GM23248 (cell line): ENCODE results near the gene TUBGCP6. TPM values are rescaled to one million over a fixed set of nuclear protein-coding genes. Genes with fewer than 3 reads are reported as not detected.

ENCODE experiments used
- DNase-seq: peaks from one replicate; pipeline ENCODE4 v3.0.0-alpha.2; 2015
- H2AFZ ChIP-seq: fragments of 200-600 bp; sonication (generic); 2 replicates; pipeline ENCODE4 v1.6.1; 2016; ENCODE audit warnings: antibody characterized with exemption
- H3F3A ChIP-seq: fragments of 200-600 bp; sonication (generic); 2 replicates; pipeline ENCODE4 v1.6.1; 2016; ENCODE audit warnings: mild to moderate bottlenecking, antibody characterized with exemption, mixed run types; ENCODE audit not compliant: insufficient read depth
- H3K27ac ChIP-seq: fragments of 200-600 bp; sonication (generic); 2 replicates; pipeline ENCODE4 v1.5.1; 2016; ENCODE audit warnings: mild to moderate bottlenecking
- H3K27me3 ChIP-seq: fragments of 200-600 bp; sonication (generic); replicated peaks from 2 replicates; pipeline ENCODE4 v1.6.1; 2016; ENCODE audit warnings: mild to moderate bottlenecking; ENCODE audit not compliant: insufficient read depth
- H3K36me3 ChIP-seq: fragments of 200-600 bp; sonication (generic); 2 replicates; pipeline ENCODE4 v1.6.1; 2016; ENCODE audit warnings: low read depth, mild to moderate bottlenecking
- H3K4me1 ChIP-seq: fragments of 200-600 bp; sonication (generic); 2 replicates; pipeline ENCODE4 v1.6.1; 2016; ENCODE audit warnings: mild to moderate bottlenecking; ENCODE audit not compliant: insufficient read depth
- H3K4me2 ChIP-seq: fragments of 200-600 bp; sonication (generic); one replicate; pipeline ENCODE4 v1.6.1; 2016; ENCODE audit warnings: mild to moderate bottlenecking; ENCODE audit not compliant: unreplicated experiment
- H3K4me3 ChIP-seq: fragments of 200-600 bp; sonication (generic); 2 replicates; pipeline ENCODE4 v1.5.1; 2016; ENCODE audit warnings: mild to moderate bottlenecking
- H3K79me2 ChIP-seq: fragments of 200-600 bp; sonication (generic); 2 replicates; pipeline ENCODE4 v1.6.1; 2016; ENCODE audit warnings: mild to moderate bottlenecking; ENCODE audit not compliant: insufficient read depth
- H3K9ac ChIP-seq: fragments of 200-600 bp; sonication (generic); 2 replicates; pipeline ENCODE4 v1.6.1; 2016; ENCODE audit warnings: mild to moderate bottlenecking
- H3K9me2 ChIP-seq: fragments of 200-600 bp; sonication (generic); 2 replicates; pipeline ENCODE4 v1.6.1; 2016; ENCODE audit warnings: mixed run types, mild to moderate bottlenecking, moderate library complexity; ENCODE audit not compliant: insufficient read depth
- H3K9me3 ChIP-seq: fragments of 200-600 bp; sonication (generic); one replicate; pipeline ENCODE4 v1.6.1; 2017; ENCODE audit warnings: low read depth
- H4K20me1 ChIP-seq: fragments of 200-600 bp; sonication (generic); 2 replicates; pipeline ENCODE4 v1.6.0; 2016; ENCODE audit not compliant: insufficient read depth
- EZH2 ChIP-seq: fragments of 200-600 bp; sonication (generic); IDR thresholded peaks from 2 replicates; pipeline ENCODE4 v1.6.1; 2018; ENCODE audit warnings: antibody characterized with exemption, mild to moderate bottlenecking; ENCODE audit not compliant: insufficient read depth, poor library complexity, severe bottlenecking
- EZH2phosphoT487 ChIP-seq: fragments of 200-600 bp; sonication (generic); IDR thresholded peaks from 2 replicates; pipeline ENCODE4 v1.6.1; 2018; ENCODE audit warnings: antibody characterized with exemption, moderate library complexity, mild to moderate bottlenecking, low read depth; ENCODE audit not compliant: insufficient read depth
- WGBS, 2 experiments: methylation state at CpG; one replicate each; pipeline ENCODE4 v1.1.6; 2015 to 2017; ENCODE audit warnings: low lambda C conversion rate in 2 of 2, low coverage in 1 of 2; ENCODE audit errors: missing lambda C conversion rate in 2 of 2; 5-methylcytosine and 5-hydroxymethylcytosine counted together
- in situ Hi-C: fragments of 300-500 bp; cut with MboI; formaldehyde crosslinking; loops from 2 replicates; pipeline ENCODE4 v1.15.0; 2020
- polyA plus RNA-seq: library from polyadenylated mRNA; unstranded; fragments of >200 nt; fragmentation: Nextera tagmentation; extraction: Ambion mirVana; gene quantifications from 2 replicates; pipeline ENCODE4 v1.2.1, GENCODE V29; 2016
- total RNA-seq: library from RNA; depleted of rRNA; stranded (reverse); fragments of >200 nt; shearing (Covaris generic); gene quantifications from 2 replicates; pipeline ENCODE4 v1.2.3, GENCODE V29; 2014

TUBGCP6 gene
- total and polyA plus RNA-seq, 2 experiments from 2014 or later = 16.6 to 32.0 TPM

GRCh38 chr22:50215297-50216054, 29.3 kb downstream of the TUBGCP6 start:
- no peak overlapping the region for H3K4me2 ChIP-seq
- no peaks in the 10 kb centered on the region; the same call in 1 of the 2 replicates for H4K20me1 ChIP-seq
- H3K79me2 ChIP-seq = peaks cover 40% of the 10 kb centered on the region
- H2AFZ ChIP-seq = no peak overlapping the region
- no peak overlapping the region for H3K9ac ChIP-seq
- no peaks in the 10 kb centered on the region for H3K4me1 ChIP-seq
- no peak overlapping the region for H3K4me3 ChIP-seq
- TF ChIP-seq EZH2phosphoT487 = no peak
- TF ChIP-seq EZH2 = no peak
- in situ Hi-C loops = no loop called here
- no peak for DNase-seq
- H3K36me3 ChIP-seq = 0 out of 2 replicates have a peak, but pooled peaks cover 10% of the 10 kb centered on the region
- no peaks in the 10 kb centered on the region for H3K9me2 ChIP-seq
- H3K9me3 ChIP-seq = no peaks in the 10 kb centered on the region
- 62 to 66% methylated on average over 15 to 17 of the region's 17 CpGs for WGBS, 2 experiments
- no peak overlapping the region for H3K27ac ChIP-seq
- peaks cover 8% of the 10 kb centered on the region; the same call in 1 of the 2 replicates for H3F3A ChIP-seq
- H3K27me3 ChIP-seq = no peaks in the 10 kb centered on the region

GRCh38 chr22:50213263-50213662, 31.6 kb downstream of the TUBGCP6 start:
- Histone ChIP-seq H3K4me2 (no peak overlapping the region), H3K4me1 (no peaks in the 10 kb centered on the region), H3F3A (peaks cover 8% of the 10 kb centered on the region; the same call in 1 of the 2 replicates), H3K9ac (no peak overlapping the region), H3K9me3 (no peaks in the 10 kb centered on the region), H3K79me2 (peaks cover 40% of the 10 kb centered on the region), H3K27me3 (no peaks in the 10 kb centered on the region), H3K9me2 (no peaks in the 10 kb centered on the region), H4K20me1 (no peaks in the 10 kb centered on the region; the same call in 1 of the 2 replicates), H2AFZ (no peak overlapping the region), H3K4me3 (no peak overlapping the region), H3K27ac (no peak overlapping the region), H3K36me3 (0 out of 2 replicates have a peak, but pooled peaks cover 10% of the 10 kb centered on the region)
- in situ Hi-C loops = no loop called here
- WGBS, 2 experiments = 94 to 98% methylated on average over 9 of the region's 9 CpGs
- TF ChIP-seq EZH2phosphoT487 = no peak
- no peak for TF ChIP-seq EZH2
- no peak for DNase-seq

- Histone ChIP-seq H3K36me3 (0 out of 2 replicates have a peak, but pooled peaks cover 15% of the 10 kb centered on the region), H3K4me1 (no peaks in the 10 kb centered on the region)
- in situ Hi-C loops = no loop called here
Measured at GRCh38 chr22:50211147-50211546, 33.7 kb downstream of the TUBGCP6 start.

GRCh38 chr22:50210378-50211139, 34.3 kb downstream of the TUBGCP6 start:
- no peak overlapping the region for H3K4me2 ChIP-seq
- DNase-seq = no peak
- 0 out of 2 replicates have a peak, but pooled peaks cover 15% of the 10 kb centered on the region for H3K36me3 ChIP-seq
- no peak overlapping the region for H3K27ac ChIP-seq
- no peak for TF ChIP-seq EZH2
- TF ChIP-seq EZH2phosphoT487 = no peak
- in situ Hi-C loops = no loop called here
- no peaks in the 10 kb centered on the region for H3K9me3 ChIP-seq
- H3K27me3 ChIP-seq = no peaks in the 10 kb centered on the region
- H2AFZ ChIP-seq = no peak overlapping the region
- WGBS, 2 experiments = 88 to 90% methylated on average over 32 of the region's 32 CpGs
- no peak overlapping the region for H3K9ac ChIP-seq
- H3K9me2 ChIP-seq = no peaks in the 10 kb centered on the region
- H4K20me1 ChIP-seq = no peaks in the 10 kb centered on the region; the same call in 1 of the 2 replicates
- no peak overlapping the region for H3K4me3 ChIP-seq
- H3K4me1 ChIP-seq = no peaks in the 10 kb centered on the region
- H3F3A ChIP-seq = peaks cover 8% of the 10 kb centered on the region; the same call in 1 of the 2 replicates
- peaks cover 44% of the 10 kb centered on the region for H3K79me2 ChIP-seq

More at GRCh38 chr22:50211147-50211546, 33.7 kb downstream of the TUBGCP6 start:
- H3K27ac ChIP-seq = no peak overlapping the region
- H3K9ac ChIP-seq = no peak overlapping the region
- H3K27me3 ChIP-seq = no peaks in the 10 kb centered on the region
- H3K79me2 ChIP-seq = peaks cover 40% of the 10 kb centered on the region
- H3K9me3 ChIP-seq = no peaks in the 10 kb centered on the region
- TF ChIP-seq EZH2phosphoT487 (no peak), EZH2 (no peak)
- H2AFZ ChIP-seq = no peak overlapping the region
- H4K20me1 ChIP-seq = no peaks in the 10 kb centered on the region; the same call in 1 of the 2 replicates
- no peaks in the 10 kb centered on the region for H3K9me2 ChIP-seq
- no peak overlapping the region for H3K4me3 ChIP-seq
- WGBS, 2 experiments = 87 to 89% methylated on average over 14 of the region's 14 CpGs
- H3F3A ChIP-seq = peaks cover 8% of the 10 kb centered on the region; the same call in 1 of the 2 replicates
- no peak overlapping the region for H3K4me2 ChIP-seq
- no peak for DNase-seq
